Measurements from ENCODE around the gene SP3. TPM values are rescaled to one million over a fixed set of nuclear protein-coding genes. Genes with fewer than 3 reads are reported as not detected.

Gene SP3
- total RNA-seq, 2 experiments from 2014 or later = 101 TPM

GRCh38 chr2:173970516-173970924, 5.3 kb upstream of the SP3 start:
- ATAC-seq (ENCODE audit: low read depth) = no peak
- peaks cover 12% of the 10 kb centered on the region for H3K4me1 Mint-ChIP-seq
- H3K27me3 Mint-ChIP-seq = peaks cover 6% of the 10 kb centered on the region
- POLR2A ChIA-PET = no interaction called here
- DNase-seq = no peak
- H3K9me3 Mint-ChIP-seq = no peaks in the 10 kb centered on the region
- H3K27ac Mint-ChIP-seq = no peak overlapping the region
- H3K4me3 Mint-ChIP-seq = no peak overlapping the region
- peaks cover 4% of the 10 kb centered on the region for H3K36me3 Mint-ChIP-seq

- Mint-ChIP-seq H3K4me3 (no peak overlapping the region), H3K27me3 (peaks cover 6% of the 10 kb centered on the region), H3K4me1 (peaks cover 12% of the 10 kb centered on the region), H3K36me3 (peaks cover 4% of the 10 kb centered on the region), H3K9me3 (no peaks in the 10 kb centered on the region), H3K27ac (no peak overlapping the region)
- DNase-seq (no peak), ATAC-seq (ENCODE audit: low read depth) (no peak)
- POLR2A ChIA-PET = no interaction called here
These were observed 4.7 kb upstream of the SP3 start for GRCh38 chr2:173969886-173970285.

DNA sequence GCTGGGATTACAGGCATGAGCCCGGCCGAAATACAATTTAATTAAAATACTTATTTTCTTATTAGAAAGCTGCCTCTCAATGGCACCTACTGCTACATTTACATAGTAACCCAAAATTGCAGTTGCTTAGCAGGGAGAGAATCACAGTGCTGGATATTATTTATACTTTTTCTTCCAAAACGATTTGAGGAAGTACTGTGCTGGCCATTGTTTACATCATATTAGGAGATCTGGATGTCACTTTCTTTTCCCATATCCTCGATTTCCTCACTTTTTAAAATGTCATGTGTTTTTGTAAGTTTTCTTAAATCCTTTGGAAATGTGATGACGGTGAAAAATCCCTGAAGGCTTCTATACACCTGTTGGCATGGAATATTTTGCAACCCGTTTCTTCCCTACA, 3.4 kb upstream of the SP3 start:
- Mint-ChIP-seq H3K4me3 (no peak overlapping the region), H3K36me3 (peaks cover 4% of the 10 kb centered on the region), H3K4me1 (peaks cover 12% of the 10 kb centered on the region), H3K9me3 (no peaks in the 10 kb centered on the region), H3K27ac (no peak overlapping the region), H3K27me3 (peaks cover 6% of the 10 kb centered on the region)
- POLR2A ChIA-PET = no interaction called here
- DNase-seq (no peak), ATAC-seq (ENCODE audit: low read depth) (no peak)

- DNase-seq = no peak
- peak overlapping the region; percentile 90 for H3K4me3 Mint-ChIP-seq
- H3K4me1 Mint-ChIP-seq = peaks cover 18% of the 10 kb centered on the region
- ATAC-seq (ENCODE audit: low read depth) = no peak
- no peaks in the 10 kb centered on the region for H3K9me3 Mint-ChIP-seq
- H3K27ac Mint-ChIP-seq = peak overlapping the region; percentile 94
- H3K27me3 Mint-ChIP-seq = peaks cover 1% of the 10 kb centered on the region
- POLR2A ChIA-PET = interaction anchor here (0.6 to 1.9 kb wide), 6 partner anchors 10 to 282 kb away, joined by 3 to 5 read pairs (median 4); no protein-coding TSS in a partner anchor
- peaks cover 12% of the 10 kb centered on the region for H3K36me3 Mint-ChIP-seq
These were observed 1.3 kb upstream of the SP3 start for GRCh38 chr2:173966274-173967098.

- POLR2A ChIA-PET = interaction anchor here (0.7 to 1.9 kb wide), 5 partner anchors 19 to 106 kb away, joined by 3 to 5 read pairs (median 4); no protein-coding TSS in a partner anchor
- Mint-ChIP-seq H3K4me1 (peaks cover 32% of the 10 kb centered on the region), H3K9me3 (no peaks in the 10 kb centered on the region), H3K4me3 (peak overlapping the region; percentile 90), H3K36me3 (peaks cover 27% of the 10 kb centered on the region), H3K27me3 (no peaks in the 10 kb centered on the region), H3K27ac (peak overlapping the region; percentile 94)
- peak; percentile 82 for DNase-seq
- ATAC-seq (ENCODE audit: low read depth) = peak; percentile 29
These were observed 405 bp downstream of the SP3 start for GRCh38 chr2:173964565-173965371.

- POLR2A ChIA-PET = interaction anchor here (0.7 to 1.9 kb wide), 5 partner anchors 19 to 105 kb away, joined by 3 to 5 read pairs (median 3); no protein-coding TSS in a partner anchor
- Mint-ChIP-seq H3K4me3 (peak overlapping the region; percentile 77), H3K4me1 (peaks cover 36% of the 10 kb centered on the region), H3K9me3 (no peaks in the 10 kb centered on the region), H3K36me3 (peaks cover 33% of the 10 kb centered on the region), H3K27me3 (no peaks in the 10 kb centered on the region), H3K27ac (peak overlapping the region; percentile 86)
- peak; percentile 93 for DNase-seq
- ATAC-seq (ENCODE audit: low read depth) = peak; percentile 62
These were observed 1.2 kb downstream of the SP3 start for GRCh38 chr2:173963817-173964564.

- ATAC-seq (ENCODE audit: low read depth) (peak; percentile 23), DNase-seq (no peak)
- Mint-ChIP-seq H3K4me1 (peaks cover 38% of the 10 kb centered on the region), H3K4me3 (peak overlapping the region; percentile 95), H3K27ac (peak overlapping the region; percentile 96), H3K9me3 (no peaks in the 10 kb centered on the region), H3K27me3 (no peaks in the 10 kb centered on the region), H3K36me3 (peaks cover 36% of the 10 kb centered on the region)
- POLR2A ChIA-PET = interaction anchor here (0.6 to 1.3 kb wide), 6 partner anchors 17 to 285 kb away, joined by 3 to 6 read pairs (median 4); partner anchors contain the start of gene OLA1
These were observed 1.8 kb downstream of the SP3 start for GRCh38 chr2:173963323-173963816.

DNA sequence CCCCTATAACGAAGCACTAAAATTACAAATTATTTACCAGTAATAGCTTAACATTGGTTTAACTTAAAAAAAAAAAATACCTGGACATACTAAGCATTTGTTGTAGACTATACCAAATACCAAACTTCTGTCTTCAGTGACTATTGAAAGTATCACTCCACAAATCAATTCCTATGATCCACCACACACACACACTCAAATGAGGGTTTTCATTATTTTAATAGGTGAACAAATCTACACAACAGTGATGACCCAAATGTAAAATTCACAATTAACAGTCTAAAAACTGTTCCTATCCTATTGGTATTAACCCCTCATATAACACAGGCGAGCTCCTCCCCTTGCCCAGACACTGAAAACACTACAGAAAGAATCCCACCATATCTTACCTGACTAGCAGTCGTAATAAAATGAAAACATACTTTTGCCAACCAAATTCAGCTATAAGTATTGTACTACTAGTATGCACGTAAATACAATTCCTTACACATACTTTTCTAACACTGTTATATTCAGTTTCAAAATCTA, 2.5 kb downstream of the SP3 start:
- no peaks in the 10 kb centered on the region for H3K9me3 Mint-ChIP-seq
- H3K4me3 Mint-ChIP-seq = peak overlapping the region; percentile 95
- peaks cover 37% of the 10 kb centered on the region for H3K36me3 Mint-ChIP-seq

GRCh38 chr2:173962031-173962430, 3.1 kb downstream of the SP3 start:
- H3K4me3 Mint-ChIP-seq = peak overlapping the region; percentile 95
- H3K27me3 Mint-ChIP-seq = no peaks in the 10 kb centered on the region
- peaks cover 38% of the 10 kb centered on the region for H3K36me3 Mint-ChIP-seq
- no peak for DNase-seq
- H3K27ac Mint-ChIP-seq = peak overlapping the region; percentile 74
- H3K4me1 Mint-ChIP-seq = peaks cover 46% of the 10 kb centered on the region
- ATAC-seq (ENCODE audit: low read depth) = no peak
- no peaks in the 10 kb centered on the region for H3K9me3 Mint-ChIP-seq
- POLR2A ChIA-PET = interaction anchor here (0.6 to 1.3 kb wide), 5 partner anchors 16 to 523 kb away, joined by 3 to 4 read pairs (median 3); partner anchors contain the start of gene OLA1

More for the DNA sequence above, 2.5 kb downstream of the SP3 start:
- peaks cover 41% of the 10 kb centered on the region for H3K4me1 Mint-ChIP-seq
- DNase-seq = no peak
- POLR2A ChIA-PET = interaction anchor here (0.6 to 1.3 kb wide), 7 partner anchors 16 to 523 kb away, joined by 3 to 6 read pairs (median 3); partner anchors contain the start of gene OLA1
- ATAC-seq (ENCODE audit: low read depth) = no peak
- peak overlapping the region; percentile 96 for H3K27ac Mint-ChIP-seq
- no peaks in the 10 kb centered on the region for H3K27me3 Mint-ChIP-seq

DNA sequence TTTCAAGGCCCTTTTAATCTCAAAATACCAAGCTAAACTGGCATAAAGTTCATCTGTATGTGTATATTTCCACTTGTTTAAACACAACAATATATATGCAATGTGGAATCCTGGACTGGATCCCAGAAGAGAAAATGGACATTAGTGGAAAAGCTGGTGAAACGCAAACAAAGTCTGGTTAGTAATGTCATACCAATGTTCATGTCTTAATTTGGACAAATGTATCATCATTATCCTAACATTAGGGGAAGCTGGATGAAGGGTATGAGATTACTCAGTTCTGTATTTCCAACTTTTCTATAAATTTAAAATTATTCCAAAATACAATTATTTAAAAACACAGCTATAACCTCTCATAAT, 3.8 kb downstream of the SP3 start:
- Mint-ChIP-seq H3K4me1 (peaks cover 46% of the 10 kb centered on the region), H3K9me3 (no peaks in the 10 kb centered on the region), H3K27ac (no peak overlapping the region), H3K27me3 (no peaks in the 10 kb centered on the region), H3K36me3 (peaks cover 37% of the 10 kb centered on the region), H3K4me3 (peak overlapping the region; percentile 95)
- ATAC-seq (ENCODE audit: low read depth) (no peak), DNase-seq (no peak)
- POLR2A ChIA-PET = no interaction called here

DNA sequence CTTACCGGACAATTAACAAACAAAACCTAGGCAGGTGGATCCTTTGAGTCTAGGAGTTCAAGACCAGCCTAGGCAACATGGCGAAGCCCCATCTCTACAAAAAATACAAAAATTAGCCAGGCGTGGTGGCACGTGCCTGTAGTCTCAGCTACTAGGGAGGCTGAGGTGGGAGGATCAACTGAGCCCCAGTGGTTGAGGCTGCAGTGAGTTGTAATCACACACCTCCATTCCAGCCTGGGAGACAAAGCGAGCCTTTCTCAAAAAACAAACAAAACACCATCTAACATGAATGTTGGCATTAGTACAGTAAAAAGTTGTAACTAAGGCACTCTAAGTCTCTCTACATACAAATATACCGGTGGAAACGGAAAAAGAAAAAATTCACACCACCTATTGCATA, 5.3 kb downstream of the SP3 start:
- peak overlapping the region; percentile 65 for H3K27ac Mint-ChIP-seq
- ATAC-seq (ENCODE audit: low read depth) = no peak

GRCh38 chr2:173959358-173959884, 5.8 kb downstream of the SP3 start:
- POLR2A ChIA-PET = no interaction called here
- Mint-ChIP-seq H3K4me3 (peak overlapping the region; percentile 73), H3K27me3 (no peaks in the 10 kb centered on the region), H3K27ac (no peak overlapping the region), H3K9me3 (no peaks in the 10 kb centered on the region), H3K4me1 (peaks cover 51% of the 10 kb centered on the region), H3K36me3 (peaks cover 54% of the 10 kb centered on the region)
- DNase-seq (no peak), ATAC-seq (ENCODE audit: low read depth) (no peak)

More for the DNA sequence above, 5.3 kb downstream of the SP3 start:
- peak overlapping the region; percentile 61 for H3K4me3 Mint-ChIP-seq
- no peaks in the 10 kb centered on the region for H3K27me3 Mint-ChIP-seq
- POLR2A ChIA-PET = no interaction called here
- peaks cover 51% of the 10 kb centered on the region for H3K4me1 Mint-ChIP-seq
- no peaks in the 10 kb centered on the region for H3K9me3 Mint-ChIP-seq
- no peak for DNase-seq
- H3K36me3 Mint-ChIP-seq = peaks cover 51% of the 10 kb centered on the region

Measured in activated naive CD8-positive, alpha-beta T cell treated with anti-CD3 and anti-CD28 coated beads, Interleukin-2, amount 10 ng/mL, durations not matched to agents 7 days and 5 days (primary cell).